IPS DF 6.9 (cell line): ENCODE data around the gene ADCY3.

Source experiments
- DNase-seq: peaks from one replicate; pipeline ENCODE4 v3.0.0-alpha.2; 2013; ENCODE audit warnings: low read depth, low spot score
- H3K27ac ChIP-seq: one replicate; pipeline ENCODE4 v1.5.1; 2013; ENCODE audit warnings: low read length, control low read depth
- H3K27me3 ChIP-seq: 2 replicates; pipeline ENCODE4 v1.6.1; 2013; ENCODE audit warnings: mild to moderate bottlenecking, low read length; ENCODE audit not compliant: control insufficient read depth, insufficient read depth
- H3K36me3 ChIP-seq: 2 replicates; pipeline ENCODE4 v1.6.1; 2013; ENCODE audit warnings: low read length; ENCODE audit not compliant: control insufficient read depth, insufficient read depth
- H3K4me1 ChIP-seq: 2 replicates; pipeline ENCODE4 v1.6.1; 2013; ENCODE audit warnings: low read length; ENCODE audit not compliant: control insufficient read depth, insufficient read depth
- H3K4me3 ChIP-seq: 2 replicates; pipeline ENCODE4 v1.5.1; 2013; ENCODE audit warnings: mild to moderate bottlenecking, low read length
- H3K9me3 ChIP-seq: 2 replicates; pipeline ENCODE4 v1.6.1; 2013; ENCODE audit warnings: low read length, inconsistent platforms; ENCODE audit not compliant: control insufficient read depth, insufficient read depth
- WGBS: extraction: QIAGEN DNeasy Blood & Tissue Kit; methylation state at CpG from one replicate; pipeline ENCODE4 v1.1.7; 2013; ENCODE audit warnings: mixed read lengths, missing lambda C conversion rate; ENCODE audit not compliant: insufficient read length, insufficient coverage; 5-methylcytosine and 5-hydroxymethylcytosine counted together

ADCY3 gene

DNA sequence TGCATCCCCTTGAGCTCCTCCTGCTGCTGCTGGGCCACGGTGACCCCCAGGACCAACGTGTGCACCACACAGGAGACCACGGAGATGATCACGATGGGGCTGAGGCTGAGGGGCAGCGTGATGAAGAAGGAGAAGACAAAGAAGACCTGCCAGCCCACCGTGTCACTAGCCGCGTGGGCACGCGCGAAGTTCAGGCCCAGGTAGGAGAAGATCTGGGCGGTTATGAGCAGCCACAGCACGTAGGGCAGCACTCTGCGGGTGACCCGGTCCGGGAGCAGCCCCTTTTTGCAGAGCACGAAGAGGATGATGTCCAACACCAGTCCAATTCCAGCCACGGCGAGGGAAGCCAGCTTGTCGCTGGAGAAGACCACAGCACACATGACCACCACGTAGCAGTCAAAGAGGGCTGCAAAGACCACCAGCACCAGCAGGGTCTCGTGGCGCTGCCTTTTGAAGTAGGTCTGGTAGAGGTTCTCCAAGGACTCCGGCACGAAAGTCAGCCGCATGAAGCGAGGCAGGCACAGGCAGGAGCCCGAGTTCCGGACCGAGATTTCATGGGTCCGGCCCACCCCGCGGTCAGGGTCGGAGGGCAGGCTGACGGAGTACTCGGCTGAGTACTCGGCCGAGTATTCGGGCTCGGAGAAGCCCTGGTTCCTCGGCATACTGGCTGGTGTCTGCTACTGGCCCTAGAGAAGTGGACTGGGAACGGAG, 1.6 kb downstream of the ADCY3 start:
- Histone ChIP-seq H3K27ac (no peak overlapping the region), H3K4me1 (no peaks in the 10 kb centered on the region; the same call in 1 of the 2 replicates), H3K9me3 (no peaks in the 10 kb centered on the region), H3K27me3 (no peaks in the 10 kb centered on the region; the same call in 1 of the 2 replicates), H3K36me3 (0 out of 2 replicates have a peak, but pooled peaks cover 3% of the 10 kb centered on the region), H3K4me3 (no peak overlapping the region)
- DNase-seq = no peak
- no CpG with 5 or more reads among the region's 42 CpGs for WGBS

- DNase-seq = no peak
- 0 out of 2 replicates have a peak, but pooled peaks cover 3% of the 10 kb centered on the region for H3K36me3 ChIP-seq
- no peaks in the 10 kb centered on the region; the same call in 1 of the 2 replicates for H3K27me3 ChIP-seq
- WGBS = no CpG with 5 or more reads among the region's 12 CpGs
- H3K9me3 ChIP-seq = no peaks in the 10 kb centered on the region
- no peaks in the 10 kb centered on the region; the same call in 1 of the 2 replicates for H3K4me1 ChIP-seq
- H3K27ac ChIP-seq = no peak overlapping the region
- no peak overlapping the region for H3K4me3 ChIP-seq
These were observed 2.2 kb downstream of the ADCY3 start for GRCh38 chr2:24917731-24918325.

GRCh38 chr2:24917086-24917485, 3.0 kb downstream of the ADCY3 start:
- no peak overlapping the region for H3K27ac ChIP-seq
- DNase-seq = no peak
- no peak overlapping the region for H3K4me3 ChIP-seq
- WGBS = no CpG with 5 or more reads among the region's 7 CpGs
- H3K36me3 ChIP-seq = 0 out of 2 replicates have a peak, but pooled peaks cover 3% of the 10 kb centered on the region
- H3K4me1 ChIP-seq = no peaks in the 10 kb centered on the region; the same call in 1 of the 2 replicates
- H3K27me3 ChIP-seq = no peaks in the 10 kb centered on the region; the same call in 1 of the 2 replicates
- H3K9me3 ChIP-seq = no peaks in the 10 kb centered on the region

DNA sequence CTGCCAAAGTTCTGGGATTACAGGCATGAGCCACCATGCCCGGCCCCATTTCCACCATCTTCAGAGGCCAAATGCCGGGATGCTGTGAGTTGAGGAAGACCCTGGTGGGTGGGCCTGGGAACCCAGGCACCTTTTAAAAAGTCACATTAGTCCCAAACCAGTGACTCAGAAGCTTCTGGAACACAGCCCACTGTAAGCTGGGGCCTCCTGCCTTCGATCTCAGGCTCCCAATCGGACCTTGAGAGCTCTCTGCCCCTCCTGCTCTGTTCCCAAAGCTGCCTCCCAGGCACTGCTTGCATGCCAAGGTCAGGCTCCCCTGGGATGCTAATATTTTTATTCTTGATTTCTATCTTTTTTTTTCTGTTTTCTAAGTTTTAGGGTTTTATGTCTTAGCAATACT, 4.2 kb downstream of the ADCY3 start:
- no CpG with 5 or more reads among the region's 4 CpGs for WGBS
- no peaks in the 10 kb centered on the region for H3K27me3 ChIP-seq
- no peak overlapping the region for H3K4me3 ChIP-seq
- no peak overlapping the region for H3K27ac ChIP-seq
- H3K36me3 ChIP-seq = 0 out of 2 replicates have a peak, but pooled peaks cover 3% of the 10 kb centered on the region
- H3K4me1 ChIP-seq = no peaks in the 10 kb centered on the region; the same call in 1 of the 2 replicates
- H3K9me3 ChIP-seq = no peaks in the 10 kb centered on the region
- no peak for DNase-seq

GRCh38 chr2:24915175-24915574, 4.9 kb downstream of the ADCY3 start:
- Histone ChIP-seq H3K9me3 (no peaks in the 10 kb centered on the region), H3K27me3 (no peaks in the 10 kb centered on the region), H3K36me3 (0 out of 2 replicates have a peak, but pooled peaks cover 3% of the 10 kb centered on the region), H3K4me3 (no peak overlapping the region), H3K4me1 (no peaks in the 10 kb centered on the region; the same call in 1 of the 2 replicates), H3K27ac (no peak overlapping the region)
- DNase-seq = no peak
- WGBS = no CpG with 5 or more reads among the region's 8 CpGs

DNA sequence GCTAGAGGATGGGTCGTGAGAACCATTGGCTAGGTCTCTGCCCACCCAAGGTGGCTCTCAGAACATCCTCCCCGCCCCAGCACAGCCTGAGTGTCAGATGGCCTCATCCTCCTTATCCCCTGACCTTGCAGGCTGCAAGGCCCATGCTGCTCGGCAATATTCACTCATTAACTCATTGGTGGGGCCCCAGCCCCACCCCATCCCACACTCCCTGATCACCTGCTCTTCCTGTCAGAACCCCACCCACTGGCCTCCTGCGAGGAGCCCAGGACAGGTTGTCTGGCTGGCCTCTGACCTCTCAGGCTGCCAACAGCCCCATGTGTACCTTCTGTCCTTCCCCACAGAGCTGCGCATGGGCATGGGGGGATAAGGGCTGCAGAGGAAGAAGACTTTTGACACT, 5.3 kb downstream of the ADCY3 start:
- 0 out of 2 replicates have a peak, but pooled peaks cover 3% of the 10 kb centered on the region for H3K36me3 ChIP-seq
- H3K27me3 ChIP-seq = no peaks in the 10 kb centered on the region
- no CpG with 5 or more reads among the region's 5 CpGs for WGBS
- H3K27ac ChIP-seq = no peak overlapping the region
- H3K4me3 ChIP-seq = no peak overlapping the region
- no peaks in the 10 kb centered on the region; the same call in 1 of the 2 replicates for H3K4me1 ChIP-seq
- DNase-seq = no peak
- no peaks in the 10 kb centered on the region for H3K9me3 ChIP-seq

GRCh38 chr2:24913911-24914310, 6.1 kb downstream of the ADCY3 start:
- 0 out of 2 replicates have a peak, but pooled peaks cover 3% of the 10 kb centered on the region for H3K36me3 ChIP-seq
- no peak for DNase-seq
- H3K27ac ChIP-seq = no peak overlapping the region
- WGBS = no CpG with 5 or more reads among the region's 9 CpGs
- H3K9me3 ChIP-seq = no peaks in the 10 kb centered on the region
- no peaks in the 10 kb centered on the region for H3K27me3 ChIP-seq
- H3K4me1 ChIP-seq = no peaks in the 10 kb centered on the region; the same call in 1 of the 2 replicates
- H3K4me3 ChIP-seq = no peak overlapping the region

GRCh38 chr2:24912986-24913385, 7.1 kb downstream of the ADCY3 start:
- no peaks in the 10 kb centered on the region for H3K9me3 ChIP-seq
- no peaks in the 10 kb centered on the region for H3K27me3 ChIP-seq
- no peak overlapping the region for H3K27ac ChIP-seq
- H3K4me1 ChIP-seq = no peaks in the 10 kb centered on the region; the same call in 1 of the 2 replicates
- no CpG with 5 or more reads among the region's 10 CpGs for WGBS
- DNase-seq = no peak
- H3K36me3 ChIP-seq = no peaks in the 10 kb centered on the region
- H3K4me3 ChIP-seq = no peak overlapping the region

GRCh38 chr2:24912523-24912922, 7.5 kb downstream of the ADCY3 start:
- Histone ChIP-seq H3K27me3 (no peaks in the 10 kb centered on the region), H3K27ac (no peak overlapping the region), H3K4me1 (no peaks in the 10 kb centered on the region; the same call in 1 of the 2 replicates), H3K9me3 (no peaks in the 10 kb centered on the region), H3K36me3 (no peaks in the 10 kb centered on the region), H3K4me3 (no peak overlapping the region)
- no peak for DNase-seq
- no CpG with 5 or more reads among the region's 7 CpGs for WGBS

DNA sequence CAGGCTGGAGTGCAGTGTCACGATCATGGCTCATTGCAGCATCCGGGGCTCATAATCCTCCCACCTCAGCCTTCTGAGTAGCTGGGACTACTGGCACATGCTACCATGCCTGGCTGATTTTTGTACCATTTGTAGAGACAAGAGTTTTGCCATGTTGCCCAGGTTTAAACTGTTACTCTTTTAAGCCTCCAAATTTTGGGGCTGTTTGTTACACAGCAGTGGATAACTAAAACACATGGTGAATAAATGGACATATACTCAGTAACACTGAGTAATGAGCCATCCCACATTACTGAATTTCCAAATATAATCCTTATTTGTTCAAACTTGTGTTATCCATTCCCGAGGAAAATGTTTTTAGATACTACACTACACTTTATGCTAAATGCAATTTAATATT, 9.8 kb downstream of the ADCY3 start:
- no peaks in the 10 kb centered on the region; the same call in 1 of the 2 replicates for H3K4me1 ChIP-seq
- no peaks in the 10 kb centered on the region for H3K9me3 ChIP-seq
- no peak for DNase-seq
- WGBS = no CpG with 5 or more reads among the region's 3 CpGs
- H3K27ac ChIP-seq = no peak overlapping the region
- no peak overlapping the region for H3K4me3 ChIP-seq
- no peaks in the 10 kb centered on the region for H3K27me3 ChIP-seq
- H3K36me3 ChIP-seq = no peaks in the 10 kb centered on the region
